ENCODE measurements around the gene BCL7B. TPM values are rescaled to one million over a fixed set of nuclear protein-coding genes. Genes with fewer than 3 reads are reported as not detected.

The BCL7B gene
- total RNA-seq, 4 donors from 2014 or later: 107 to 131 (median 109) TPM

DNA sequence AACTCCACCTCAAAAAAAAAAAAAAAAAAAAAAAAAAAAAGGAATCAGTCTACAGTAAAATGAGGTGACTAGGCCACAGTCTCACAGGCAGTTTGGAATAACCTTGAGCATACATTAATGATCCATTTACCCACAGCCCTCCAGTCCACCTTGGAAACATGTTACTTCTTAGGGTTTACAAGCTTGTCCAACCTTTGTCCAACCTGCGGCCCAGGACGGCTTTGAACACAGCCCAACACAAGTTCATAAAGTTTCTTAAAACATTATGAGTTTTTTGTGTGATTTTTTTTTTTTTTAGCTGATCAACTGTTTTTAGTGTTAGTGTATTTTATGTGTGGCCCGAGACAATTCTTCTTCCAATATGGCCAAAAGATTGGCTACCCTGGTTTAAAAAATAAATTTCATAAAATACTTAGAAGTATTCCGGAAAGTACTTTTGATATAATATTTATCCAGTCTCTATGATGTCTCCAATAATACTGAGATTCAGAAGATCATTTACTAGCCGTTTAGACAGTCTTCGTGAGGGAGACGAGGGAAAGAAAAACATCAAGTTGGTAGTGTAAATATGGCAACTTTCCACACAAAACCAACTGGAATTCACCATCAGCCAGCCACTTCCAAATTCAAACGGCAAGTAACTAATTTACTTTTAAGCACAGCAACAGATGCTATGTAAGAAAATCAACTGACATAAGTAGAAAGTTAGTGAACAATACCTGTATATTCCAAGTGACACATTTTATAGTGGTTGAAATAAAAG lies 45.3 kb downstream of the BCL7B start:
- WGBS: 54% methylated on average over 8 of the region's 8 CpGs
- no peak for DNase-seq (ENCODE audit: extremely low spot score)
- Histone ChIP-seq H3K4me1 (peaks cover 6 to 69% (median 48%) of the 10 kb centered on the region in 4 donors), H3K9me3 (no peaks in the 10 kb centered on the region), H3K27ac (replicated peaks in 1 of 4) (peak overlapping the region in 3 of 4 donors; percentile 17 to 33 (median 32)), H3K4me3 (no peak overlapping the region), H3K27me3 (no peaks in the 10 kb centered on the region), H3K36me3 (peaks cover 33 to 80% (median 66%) of the 10 kb centered on the region in 4 donors)
- intact Hi-C loops (cut with DNase I): no loop called here
- TF ChIP-seq, protein P1, sequence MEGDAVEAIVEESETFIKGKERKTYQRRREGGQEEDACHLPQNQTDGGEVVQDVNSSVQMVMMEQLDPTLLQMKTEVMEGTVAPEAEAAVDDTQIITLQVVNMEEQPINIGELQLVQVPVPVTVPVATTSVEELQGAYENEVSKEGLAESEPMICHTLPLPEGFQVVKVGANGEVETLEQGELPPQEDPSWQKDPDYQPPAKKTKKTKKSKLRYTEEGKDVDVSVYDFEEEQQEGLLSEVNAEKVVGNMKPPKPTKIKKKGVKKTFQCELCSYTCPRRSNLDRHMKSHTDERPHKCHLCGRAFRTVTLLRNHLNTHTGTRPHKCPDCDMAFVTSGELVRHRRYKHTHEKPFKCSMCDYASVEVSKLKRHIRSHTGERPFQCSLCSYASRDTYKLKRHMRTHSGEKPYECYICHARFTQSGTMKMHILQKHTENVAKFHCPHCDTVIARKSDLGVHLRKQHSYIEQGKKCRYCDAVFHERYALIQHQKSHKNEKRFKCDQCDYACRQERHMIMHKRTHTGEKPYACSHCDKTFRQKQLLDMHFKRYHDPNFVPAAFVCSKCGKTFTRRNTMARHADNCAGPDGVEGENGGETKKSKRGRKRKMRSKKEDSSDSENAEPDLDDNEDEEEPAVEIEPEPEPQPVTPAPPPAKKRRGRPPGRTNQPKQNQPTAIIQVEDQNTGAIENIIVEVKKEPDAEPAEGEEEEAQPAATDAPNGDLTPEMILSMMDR (IDR thresholded peaks at IDR 0.05): no peak

- H3K4me1 ChIP-seq: peaks cover 0 to 43% (median 32%) of the 10 kb centered on the region in 4 donors
Observed at GRCh38 chr7:73509463-73509862, 48.0 kb downstream of the BCL7B start.

GRCh38 chr7:73507556-73507955 lies 49.9 kb downstream of the BCL7B start:
- Histone ChIP-seq H3K27me3 (no peaks in the 10 kb centered on the region), H3K9me3 (no peaks in the 10 kb centered on the region), H3K27ac (replicated peaks in 1 of 4) (no peak overlapping the region), H3K4me3 (no peak overlapping the region), H3K36me3 (peaks cover 76 to 88% (median 84%) of the 10 kb centered on the region in 4 donors), H3K4me1 (peaks cover 0 to 26% (median 17%) of the 10 kb centered on the region in 4 donors)
- 81% methylated on average over 2 of the region's 2 CpGs for WGBS
- TF ChIP-seq, protein P1 (IDR thresholded peaks at IDR 0.05): no peak
- TF ChIP-seq EP300 (IDR thresholded peaks at IDR 0.05): no peak
- no peak for TF ChIP-seq POLR2AphosphoS5 (IDR thresholded peaks at IDR 0.05)
- TF ChIP-seq POLR2A (IDR thresholded peaks at IDR 0.05; ENCODE audit: low read depth): no peak
- no peak for DNase-seq (ENCODE audit: extremely low spot score)
- intact Hi-C loops (cut with DNase I): no loop called here

More at GRCh38 chr7:73509463-73509862, 48.0 kb downstream of the BCL7B start:
- intact Hi-C loops (cut with DNase I): no loop called here
- no peaks in the 10 kb centered on the region for H3K9me3 ChIP-seq
- H3K27me3 ChIP-seq: no peaks in the 10 kb centered on the region
- H3K27ac ChIP-seq (replicated peaks in 1 of 4): no peak overlapping the region
- no peak for DNase-seq (ENCODE audit: extremely low spot score)
- H3K4me3 ChIP-seq: no peak overlapping the region
- peaks cover 58 to 83% (median 73%) of the 10 kb centered on the region in 4 donors for H3K36me3 ChIP-seq
- 84% methylated on average over 5 of the region's 5 CpGs for WGBS
- TF ChIP-seq EP300 (IDR thresholded peaks at IDR 0.05) (no peak), POLR2A (IDR thresholded peaks at IDR 0.05; ENCODE audit: low read depth) (no peak), POLR2AphosphoS5 (IDR thresholded peaks at IDR 0.05) (no peak)
- TF ChIP-seq, protein P1 (IDR thresholded peaks at IDR 0.05): no peak

GRCh38 chr7:73504920-73505319 lies 52.6 kb downstream of the BCL7B start:
- 100% methylated on average over 1 of the region's 1 CpG for WGBS
- Histone ChIP-seq H3K9me3 (no peaks in the 10 kb centered on the region), H3K27me3 (no peaks in the 10 kb centered on the region), H3K27ac (replicated peaks in 1 of 4) (no peak overlapping the region), H3K4me3 (no peak overlapping the region), H3K36me3 (peaks cover 71 to 100% (median 98%) of the 10 kb centered on the region in 4 donors), H3K4me1 (peaks cover 0 to 6% (median under 1%) of the 10 kb centered on the region in 4 donors)
- intact Hi-C loops (cut with DNase I): no loop called here
- no peak for DNase-seq (ENCODE audit: extremely low spot score)
- TF ChIP-seq POLR2A (IDR thresholded peaks at IDR 0.05; ENCODE audit: low read depth): no peak
- no peak for TF ChIP-seq EP300 (IDR thresholded peaks at IDR 0.05)
- TF ChIP-seq POLR2AphosphoS5 (IDR thresholded peaks at IDR 0.05): no peak
- TF ChIP-seq, protein P1 (IDR thresholded peaks at IDR 0.05): no peak
